OCI-LY7 (cell line): ENCODE data around the gene DGKH.

ENCODE experiments used
- EZH2phosphoT487 ChIP-seq: fragments of 200-600 bp; sonication (generic); IDR thresholded peaks from 2 replicates; pipeline ENCODE4 v1.6.1; 2018; ENCODE audit warnings: low read depth, borderline replicate concordance, mild to moderate bottlenecking, mixed run types, antibody characterized with exemption, low read length, moderate library complexity, mixed read lengths
- TF ChIP-seq, protein P1 (sequence below): fragments of 200-600 bp; sonication (generic); conservative IDR thresholded peaks from 2 replicates; pipeline ENCODE4 v1.5.1; 2014; ENCODE audit warnings: mild to moderate bottlenecking, antibody characterized with exemption, low read length, moderate library complexity, mixed read lengths

DNA sequence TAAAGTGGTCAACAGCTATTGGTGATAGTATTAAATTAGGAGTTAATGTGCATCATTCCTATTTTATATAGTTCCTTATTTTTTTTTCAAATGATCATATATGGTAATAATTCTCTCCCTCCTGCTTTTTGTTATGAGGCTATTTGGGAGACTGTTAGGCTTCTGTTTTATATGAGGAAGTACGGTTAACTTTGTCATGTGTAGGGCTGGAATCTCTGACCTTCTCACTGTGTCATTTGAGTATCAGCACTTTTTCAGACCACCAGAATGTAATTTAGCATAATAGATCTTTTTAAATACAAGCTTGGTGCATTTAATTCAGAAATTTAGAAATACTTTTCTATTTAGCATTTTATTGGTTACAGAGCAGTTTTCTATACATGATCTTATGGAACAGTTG, 7.7 kb downstream of the DGKH start:
- TF ChIP-seq, protein P1, sequence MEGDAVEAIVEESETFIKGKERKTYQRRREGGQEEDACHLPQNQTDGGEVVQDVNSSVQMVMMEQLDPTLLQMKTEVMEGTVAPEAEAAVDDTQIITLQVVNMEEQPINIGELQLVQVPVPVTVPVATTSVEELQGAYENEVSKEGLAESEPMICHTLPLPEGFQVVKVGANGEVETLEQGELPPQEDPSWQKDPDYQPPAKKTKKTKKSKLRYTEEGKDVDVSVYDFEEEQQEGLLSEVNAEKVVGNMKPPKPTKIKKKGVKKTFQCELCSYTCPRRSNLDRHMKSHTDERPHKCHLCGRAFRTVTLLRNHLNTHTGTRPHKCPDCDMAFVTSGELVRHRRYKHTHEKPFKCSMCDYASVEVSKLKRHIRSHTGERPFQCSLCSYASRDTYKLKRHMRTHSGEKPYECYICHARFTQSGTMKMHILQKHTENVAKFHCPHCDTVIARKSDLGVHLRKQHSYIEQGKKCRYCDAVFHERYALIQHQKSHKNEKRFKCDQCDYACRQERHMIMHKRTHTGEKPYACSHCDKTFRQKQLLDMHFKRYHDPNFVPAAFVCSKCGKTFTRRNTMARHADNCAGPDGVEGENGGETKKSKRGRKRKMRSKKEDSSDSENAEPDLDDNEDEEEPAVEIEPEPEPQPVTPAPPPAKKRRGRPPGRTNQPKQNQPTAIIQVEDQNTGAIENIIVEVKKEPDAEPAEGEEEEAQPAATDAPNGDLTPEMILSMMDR = no peak
- TF ChIP-seq EZH2phosphoT487 = no peak
